Liver (tissue), 9 donors: ENCODE results near the gene SLX9. TPM values are rescaled to one million over a fixed set of nuclear protein-coding genes. Genes with fewer than 3 reads are reported as not detected.

ENCODE experiments used
- DNase-seq: peaks from one replicate; pipeline ENCODE4 v3.0.0-alpha.2; 2017; ENCODE audit warnings: low spot score
- H3K27ac ChIP-seq, 2 donors: one replicate each; pipeline ENCODE4 v1.7.0; 2013; ENCODE audit warnings: inconsistent platforms in 2 of 2, low read length in 2 of 2, control low read depth in 1 of 2, low read depth in 1 of 2, mild to moderate bottlenecking in 1 of 2
- H3K27me3 ChIP-seq, 4 donors: one replicate each; pipeline versions ENCODE4 v1.6.1 to v1.7.0; 2013; ENCODE audit warnings: low read length in 3 of 4, inconsistent platforms in 1 of 4, mild to moderate bottlenecking in 1 of 4, moderate library complexity in 1 of 4; ENCODE audit not compliant: control insufficient read depth in 4 of 4, insufficient read depth in 4 of 4
- H3K36me3 ChIP-seq, 4 donors: one replicate each; pipeline versions ENCODE4 v1.6.1 to v1.7.0; 2013; ENCODE audit warnings: low read length in 3 of 4, mild to moderate bottlenecking in 3 of 4, low read depth in 1 of 4, moderate library complexity in 1 of 4; ENCODE audit not compliant: control insufficient read depth in 4 of 4, insufficient read depth in 3 of 4
- H3K4me1 ChIP-seq, 4 donors: one replicate each; pipeline versions ENCODE4 v1.6.1 to v1.7.0; 2013; ENCODE audit warnings: low read length in 3 of 4, mild to moderate bottlenecking in 3 of 4, moderate library complexity in 1 of 4; ENCODE audit not compliant: control insufficient read depth in 4 of 4, insufficient read depth in 4 of 4
- H3K4me3 ChIP-seq, 3 donors: one replicate each; pipeline versions ENCODE4 v1.6.1 to v1.7.0; 2013; ENCODE audit warnings: low read length in 3 of 3, control low read depth in 1 of 3, low read depth in 1 of 3, mild to moderate bottlenecking in 1 of 3
- H3K9ac ChIP-seq, 2 donors: one replicate each; pipeline ENCODE4 v1.7.0; 2013; ENCODE audit warnings: low read length in 2 of 2, mild to moderate bottlenecking in 2 of 2, moderate library complexity in 2 of 2, control low read depth in 1 of 2, low read depth in 1 of 2
- H3K9me3 ChIP-seq, 4 donors: one replicate each; pipeline versions ENCODE4 v1.6.1 to v1.7.0; 2013; ENCODE audit warnings: low read length in 3 of 4; ENCODE audit not compliant: control insufficient read depth in 4 of 4
- EGR1 ChIP-seq, 2 donors: IDR thresholded peaks; 2 replicates each; pipeline ENCODE4 v1.6.1; 2016 to 2018; ENCODE audit warnings: antibody characterized with exemption in 2 of 2, low read depth in 2 of 2
- FOXA2 ChIP-seq: IDR thresholded peaks from 2 replicates; pipeline ENCODE4 v1.6.1; 2016; ENCODE audit warnings: antibody characterized with exemption
- GABPA ChIP-seq, 2 donors: IDR thresholded peaks in 1 of 2; conservative IDR thresholded peaks in 1 of 2; 2 replicates each; pipeline ENCODE4 v1.6.1; 2016; ENCODE audit warnings: antibody characterized with exemption in 2 of 2, mild to moderate bottlenecking in 1 of 2, moderate library complexity in 1 of 2
- HNF4A ChIP-seq, 2 donors: conservative IDR thresholded peaks; 2 replicates each; pipeline ENCODE4 v1.6.1; 2016; ENCODE audit warnings: antibody characterized with exemption in 2 of 2, mild to moderate bottlenecking in 2 of 2
- HNF4G ChIP-seq: IDR thresholded peaks from 2 replicates; pipeline ENCODE4 v1.6.1; 2016; ENCODE audit warnings: antibody characterized with exemption
- JUND ChIP-seq, 2 donors: IDR thresholded peaks; 2 replicates each; pipeline ENCODE4 v1.6.1; 2016; ENCODE audit warnings: antibody characterized with exemption in 2 of 2
- NR2F2 ChIP-seq: IDR thresholded peaks from 2 replicates; pipeline ENCODE4 v1.6.1; 2016; ENCODE audit warnings: antibody characterized with exemption
- RAD21 ChIP-seq, 2 donors: IDR thresholded peaks; 2 replicates each; pipeline ENCODE4 v1.6.1; 2016; ENCODE audit warnings: antibody characterized with exemption in 2 of 2, mild to moderate bottlenecking in 2 of 2
- RXRA ChIP-seq, 2 donors: IDR thresholded peaks; 2 replicates each; pipeline ENCODE4 v1.6.1; 2017 to 2018; ENCODE audit warnings: antibody characterized with exemption in 2 of 2, mild to moderate bottlenecking in 1 of 2
- SP1 ChIP-seq: IDR thresholded peaks from 2 replicates; pipeline ENCODE4 v1.6.1; 2018; ENCODE audit warnings: antibody characterized with exemption, mild to moderate bottlenecking
- TAF1 ChIP-seq: conservative IDR thresholded peaks from 2 replicates; pipeline ENCODE4 v1.6.1; 2016; ENCODE audit warnings: antibody characterized with exemption, mild to moderate bottlenecking
- YY1 ChIP-seq: IDR thresholded peaks from 2 replicates; pipeline ENCODE4 v1.6.1; 2016; ENCODE audit warnings: antibody characterized with exemption, mild to moderate bottlenecking
- WGBS: extraction: QIAGEN DNeasy Blood & Tissue Kit; methylation state at CpG from one replicate; pipeline ENCODE4 v1.1.7; 2013; 5-methylcytosine and 5-hydroxymethylcytosine counted together
- polyA plus RNA-seq, 2 donors: library from polyadenylated mRNA; stranded (reverse) in 1 of 2; unstranded in 1 of 2; fragments of 200-250 nt in 1 of 2; fragments of >200 nt in 1 of 2; fragmentation: Nextera tagmentation in 1 of 2; extraction: Ambion mirVana in 1 of 2; gene quantifications; one replicate each; pipeline versions ENCODE4 v1.2.1 to v1.2.3, GENCODE V29; 2013 to 2015
- total RNA-seq, 2 donors: library from RNA; depleted of rRNA; stranded (reverse); fragments of >200 nt; gene quantifications; one replicate each; pipeline ENCODE4 v1.2.3, GENCODE V29; 2014
- TF ChIP-seq, protein P1 (sequence below): IDR thresholded peaks from 2 replicates; pipeline ENCODE4 v1.6.1; 2016; ENCODE audit warnings: antibody characterized with exemption
- TF ChIP-seq, protein P2 (sequence below): IDR thresholded peaks from 2 replicates; pipeline ENCODE4 v1.6.1; 2016; ENCODE audit warnings: antibody characterized with exemption, mild to moderate bottlenecking
- TF ChIP-seq, protein P3 (sequence below): IDR thresholded peaks from 2 replicates; pipeline ENCODE4 v1.6.1; 2016; ENCODE audit warnings: antibody characterized with exemption
- donor health status: healthy.
- donor health status: healthy.
- donor health status: healthy.
- donor health status: healthy.
- donor health status: healthy.

SLX9 gene
- total and polyA plus RNA-seq, 4 donors: 7.5 to 20.3 (median 12.2) TPM

DNA sequence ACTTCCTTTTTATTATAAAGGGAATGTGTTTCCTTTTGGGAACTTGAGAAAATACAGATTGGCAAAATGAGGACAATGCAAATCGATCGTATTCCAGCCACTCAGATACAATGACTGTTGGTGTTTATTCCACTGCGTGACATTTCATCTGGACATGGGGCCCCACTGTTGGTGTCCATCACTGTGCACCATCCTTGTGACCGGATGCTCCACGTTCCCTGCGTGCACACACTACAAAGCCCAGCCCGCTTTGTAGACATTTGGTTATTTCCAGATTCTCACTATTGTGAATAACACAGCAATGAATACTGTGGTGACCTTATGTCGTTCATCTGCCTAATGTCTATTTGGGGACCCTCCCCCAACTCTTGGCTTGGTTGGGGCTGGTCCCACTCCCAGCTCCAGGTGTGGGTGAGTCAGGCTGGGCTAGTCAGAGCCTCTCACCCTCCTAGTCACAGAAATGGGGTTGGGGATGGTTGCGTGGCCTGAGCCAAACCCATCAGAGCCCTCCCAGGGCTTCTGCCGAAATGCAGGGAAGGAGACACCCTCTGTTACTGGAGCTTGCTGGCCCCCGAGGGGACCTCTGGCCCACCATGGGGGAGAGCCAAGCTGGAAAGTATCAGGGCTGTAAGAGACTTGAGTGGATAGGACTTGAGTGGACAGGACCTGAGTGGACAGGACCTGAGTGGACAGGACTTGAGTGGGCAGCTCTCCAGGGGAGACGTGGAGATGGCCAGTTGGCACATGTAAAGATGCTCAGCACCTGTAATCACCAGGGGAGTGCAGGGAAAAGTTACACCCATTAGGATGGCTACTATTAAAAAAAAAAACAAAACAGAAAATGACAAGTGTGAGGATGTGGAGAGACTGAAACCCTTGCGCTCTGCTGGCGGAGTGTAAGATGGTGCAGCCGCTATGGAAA is 77.5 kb downstream of the SLX9 start (continued):
- TF ChIP-seq FOXA2 (no peak), HNF4A (conservative IDR thresholded peaks at IDR 0.05) (no peak), RXRA (IDR thresholded peaks at IDR 0.05) (no peak), JUND (IDR thresholded peaks at IDR 0.05) (no peak)

DNA sequence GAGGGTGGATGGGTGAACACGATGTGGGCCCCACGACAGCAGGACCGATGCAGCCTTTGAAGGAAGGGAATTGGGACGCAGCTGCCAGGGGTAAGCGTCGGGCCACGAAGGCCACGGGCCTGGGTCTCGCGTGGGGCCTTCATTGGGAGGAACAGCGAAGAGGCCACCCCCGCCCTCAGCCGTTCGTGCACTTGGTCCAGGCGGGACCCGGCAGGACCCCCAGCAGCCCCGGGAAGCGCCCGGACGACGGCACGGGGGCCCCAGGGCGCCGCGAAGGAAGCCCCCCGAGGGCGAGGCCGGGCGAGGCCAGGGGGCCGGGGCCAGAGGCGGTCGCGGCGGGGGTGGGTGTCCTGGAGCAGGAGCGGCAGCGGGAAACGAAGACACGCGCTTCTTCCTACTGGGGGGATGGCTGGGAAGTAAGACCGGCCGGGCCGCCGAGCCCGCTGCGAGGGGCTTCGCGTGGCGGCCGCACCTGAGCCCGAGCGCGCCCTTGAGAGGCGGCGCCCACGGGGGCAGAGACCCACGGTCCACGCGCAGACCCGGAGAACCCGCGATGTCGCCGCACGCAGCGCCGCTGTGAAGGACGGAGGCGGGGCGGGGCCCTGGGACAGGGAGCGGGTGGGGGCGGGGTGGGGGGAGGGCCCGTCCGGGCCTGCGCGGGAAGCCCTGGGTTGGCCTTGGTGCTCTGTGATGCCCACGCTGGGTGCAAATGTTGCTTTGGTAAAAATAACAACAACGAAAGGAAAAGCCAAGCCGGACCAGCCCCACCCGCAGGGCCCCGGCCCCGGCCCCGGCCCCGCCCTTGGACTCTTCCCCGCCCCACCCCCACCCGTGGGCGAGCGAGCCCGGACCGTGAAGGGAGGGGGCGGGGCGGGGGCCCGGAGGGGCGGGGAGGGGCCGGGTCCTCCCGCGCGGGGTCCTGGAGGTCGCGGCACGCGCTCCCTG is 78.6 kb downstream of the SLX9 start:
- TF ChIP-seq EGR1 (IDR thresholded peaks at IDR 0.05; ENCODE audit: low read depth in 2 of 2) (no peak), RXRA (IDR thresholded peaks at IDR 0.05) (no peak), TAF1 (no peak), YY1 (no peak), FOXA2 (no peak), HNF4G (no peak), SP1 (no peak), HNF4A (conservative IDR thresholded peaks at IDR 0.05) (no peak), RAD21 (IDR thresholded peaks at IDR 0.05) (no peak)
- TF ChIP-seq, protein P1, sequence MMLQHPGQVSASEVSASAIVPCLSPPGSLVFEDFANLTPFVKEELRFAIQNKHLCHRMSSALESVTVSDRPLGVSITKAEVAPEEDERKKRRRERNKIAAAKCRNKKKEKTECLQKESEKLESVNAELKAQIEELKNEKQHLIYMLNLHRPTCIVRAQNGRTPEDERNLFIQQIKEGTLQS: no peak
- TF ChIP-seq, protein P2, sequence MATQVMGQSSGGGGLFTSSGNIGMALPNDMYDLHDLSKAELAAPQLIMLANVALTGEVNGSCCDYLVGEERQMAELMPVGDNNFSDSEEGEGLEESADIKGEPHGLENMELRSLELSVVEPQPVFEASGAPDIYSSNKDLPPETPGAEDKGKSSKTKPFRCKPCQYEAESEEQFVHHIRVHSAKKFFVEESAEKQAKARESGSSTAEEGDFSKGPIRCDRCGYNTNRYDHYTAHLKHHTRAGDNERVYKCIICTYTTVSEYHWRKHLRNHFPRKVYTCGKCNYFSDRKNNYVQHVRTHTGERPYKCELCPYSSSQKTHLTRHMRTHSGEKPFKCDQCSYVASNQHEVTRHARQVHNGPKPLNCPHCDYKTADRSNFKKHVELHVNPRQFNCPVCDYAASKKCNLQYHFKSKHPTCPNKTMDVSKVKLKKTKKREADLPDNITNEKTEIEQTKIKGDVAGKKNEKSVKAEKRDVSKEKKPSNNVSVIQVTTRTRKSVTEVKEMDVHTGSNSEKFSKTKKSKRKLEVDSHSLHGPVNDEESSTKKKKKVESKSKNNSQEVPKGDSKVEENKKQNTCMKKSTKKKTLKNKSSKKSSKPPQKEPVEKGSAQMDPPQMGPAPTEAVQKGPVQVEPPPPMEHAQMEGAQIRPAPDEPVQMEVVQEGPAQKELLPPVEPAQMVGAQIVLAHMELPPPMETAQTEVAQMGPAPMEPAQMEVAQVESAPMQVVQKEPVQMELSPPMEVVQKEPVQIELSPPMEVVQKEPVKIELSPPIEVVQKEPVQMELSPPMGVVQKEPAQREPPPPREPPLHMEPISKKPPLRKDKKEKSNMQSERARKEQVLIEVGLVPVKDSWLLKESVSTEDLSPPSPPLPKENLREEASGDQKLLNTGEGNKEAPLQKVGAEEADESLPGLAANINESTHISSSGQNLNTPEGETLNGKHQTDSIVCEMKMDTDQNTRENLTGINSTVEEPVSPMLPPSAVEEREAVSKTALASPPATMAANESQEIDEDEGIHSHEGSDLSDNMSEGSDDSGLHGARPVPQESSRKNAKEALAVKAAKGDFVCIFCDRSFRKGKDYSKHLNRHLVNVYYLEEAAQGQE: no peak
- Histone ChIP-seq H3K9me3 (no peaks in the 10 kb centered on the region), H3K9ac (no peak overlapping the region), H3K4me1 (peaks cover 0 to 4% (median under 1%) of the 10 kb centered on the region in 4 donors), H3K27ac (no peak overlapping the region), H3K27me3 (no peaks in the 10 kb centered on the region), H3K36me3 (no peaks in the 10 kb centered on the region), H3K4me3 (peak overlapping the region in 1 of 3 donors; percentile 38)
- WGBS: 13% methylated on average over 101 of the region's 101 CpGs
- no peak for DNase-seq

DNA sequence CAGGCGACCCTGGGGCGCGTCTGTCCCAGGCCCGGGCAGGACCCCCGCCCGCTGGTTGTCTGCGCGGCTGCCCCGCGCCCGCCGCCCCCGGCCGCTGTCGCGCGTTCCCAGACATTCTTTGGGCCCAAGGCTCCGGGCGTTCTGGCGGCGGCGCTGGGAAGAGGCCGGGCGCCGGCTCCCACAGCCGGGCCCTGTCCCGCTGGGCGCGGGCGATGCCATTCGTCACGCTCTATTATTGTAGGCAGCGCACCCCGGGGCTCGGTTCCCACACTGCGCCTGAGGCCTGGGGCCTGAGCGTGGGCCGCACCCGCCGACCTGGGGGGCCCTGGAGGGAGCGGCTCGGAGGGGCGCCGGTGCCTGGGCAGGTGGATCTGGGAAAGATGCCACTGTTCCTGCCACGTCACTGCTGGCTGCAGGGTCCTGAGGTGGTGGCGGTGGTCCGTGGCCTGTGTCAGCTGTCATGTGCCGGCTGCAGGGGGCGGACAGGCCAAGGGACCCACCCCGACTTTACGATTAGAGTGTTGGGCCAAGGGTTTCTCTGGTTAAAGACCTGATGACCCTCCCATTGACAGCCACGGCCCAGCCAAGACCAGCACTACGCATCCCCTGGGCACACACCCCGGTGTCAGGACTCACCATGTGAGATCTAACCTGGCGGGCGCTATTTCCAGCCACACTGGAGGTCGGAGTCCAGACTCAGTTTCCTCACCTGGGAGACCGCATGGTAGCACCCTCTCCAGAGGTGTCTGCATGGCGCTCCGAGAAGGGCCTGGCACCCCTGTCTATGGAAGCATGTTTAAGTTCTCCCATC is 79.5 kb downstream of the SLX9 start:
- WGBS: 50% methylated on average over 60 of the region's 60 CpGs
- H3K9ac ChIP-seq: no peak overlapping the region
- no peaks in the 10 kb centered on the region for H3K9me3 ChIP-seq
- DNase-seq: no peak
- no peak overlapping the region for H3K27ac ChIP-seq
- peak overlapping the region in 1 of 3 donors; percentile 38 for H3K4me3 ChIP-seq
- H3K4me1 ChIP-seq: peaks cover 0 to 4% (median under 1%) of the 10 kb centered on the region in 4 donors
- H3K27me3 ChIP-seq: no peaks in the 10 kb centered on the region
- no peaks in the 10 kb centered on the region for H3K36me3 ChIP-seq
- TF ChIP-seq JUND (IDR thresholded peaks at IDR 0.05) (no peak), NR2F2 (no peak), HNF4A (conservative IDR thresholded peaks at IDR 0.05) (no peak), EGR1 (IDR thresholded peaks at IDR 0.05; ENCODE audit: low read depth in 2 of 2) (no peak), GABPA (IDR thresholded peaks at IDR 0.05 in 1 of 2, conservative IDR thresholded peaks at IDR 0.05 in 1 of 2) (no peak)
- TF ChIP-seq, protein P1: no peak
- TF ChIP-seq, protein P2: no peak
- TF ChIP-seq, protein P3, sequence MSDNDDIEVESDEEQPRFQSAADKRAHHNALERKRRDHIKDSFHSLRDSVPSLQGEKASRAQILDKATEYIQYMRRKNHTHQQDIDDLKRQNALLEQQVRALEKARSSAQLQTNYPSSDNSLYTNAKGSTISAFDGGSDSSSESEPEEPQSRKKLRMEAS: no peak
